ENCODE data around the gene FAM153A.
"Not testable (repeated sequence)": the region's sequence is repeated elsewhere in the genome, so short reads cannot be mapped to it uniquely, and the experiment has no call there.

Gene FAM153A

GRCh38 chr5:177723831-177724485, 58.7 kb downstream of the FAM153A start:
- DNase-seq, result not testable (repeated sequence)

- not testable (repeated sequence) for DNase-seq
These were observed 59.9 kb downstream of the FAM153A start for GRCh38 chr5:177722829-177723228.

- not testable (repeated sequence) for DNase-seq
These were observed 62.7 kb downstream of the FAM153A start for GRCh38 chr5:177719989-177720388.

- DNase-seq, result not testable (repeated sequence)
These were observed 67.3 kb downstream of the FAM153A start for GRCh38 chr5:177715423-177715822.

GRCh38 chr5:177696100-177696499, 86.6 kb downstream of the FAM153A start:
- not testable (repeated sequence) for DNase-seq

GRCh38 chr5:177695356-177695930, 87.3 kb downstream of the FAM153A start:
- DNase-seq, result not testable (repeated sequence)

GRCh38 chr5:177694518-177694835, 88.2 kb downstream of the FAM153A start:
- not testable (repeated sequence) for DNase-seq

GRCh38 chr5:177693671-177694517, 88.8 kb downstream of the FAM153A start:
- not testable (repeated sequence) for DNase-seq

GRCh38 chr5:177692969-177693368, 89.7 kb downstream of the FAM153A start:
- DNase-seq, result not testable (repeated sequence)

- not testable (repeated sequence) for DNase-seq
These were observed 90.2 kb downstream of the FAM153A start for GRCh38 chr5:177692507-177692906.

GRCh38 chr5:177689011-177689610, 93.6 kb downstream of the FAM153A start:
- not testable (repeated sequence) for DNase-seq

- not testable (repeated sequence) for DNase-seq
These were observed 94.6 kb downstream of the FAM153A start for GRCh38 chr5:177688091-177688490.

GRCh38 chr5:177681920-177682319, 100.8 kb downstream of the FAM153A start:
- DNase-seq, result not testable (repeated sequence)
